ENCODE results near the gene FBXL16. TPM values are rescaled to one million over a fixed set of nuclear protein-coding genes. Genes with fewer than 3 reads are reported as not detected.
"Not testable (repeated sequence)": the region's sequence is repeated elsewhere in the genome, so short reads cannot be mapped to it uniquely, and the experiment has no call there.

Gene FBXL16
- polyA plus RNA-seq, 4 donors, result 0.69 to 1.7 (median 1.2) TPM

- no peak for DNase-seq (ENCODE audit: low read depth in 4 of 4, low spot score in 2 of 4)
Measured at GRCh38 chr16:724188-725040, 18.8 kb upstream of the FBXL16 start.

- no peak for DNase-seq (ENCODE audit: low read depth in 4 of 4, low spot score in 2 of 4)
Measured at GRCh38 chr16:723695-724094, 18.1 kb upstream of the FBXL16 start.

- no peak for DNase-seq (ENCODE audit: low read depth in 4 of 4, low spot score in 2 of 4)
Measured at GRCh38 chr16:722835-723633, 17.4 kb upstream of the FBXL16 start.

GRCh38 chr16:721765-722540 lies 16.4 kb upstream of the FBXL16 start:
- no peak for DNase-seq (ENCODE audit: low read depth in 4 of 4, low spot score in 2 of 4)

GRCh38 chr16:720990-721764 lies 15.6 kb upstream of the FBXL16 start, which contains the start of gene ANTKMT:
TSS of gene ANTKMT (plus strand) at chr16:721146. CDS start at chr16:721275, 129 bp downstream.
- no peak for DNase-seq (ENCODE audit: low read depth in 4 of 4, low spot score in 2 of 4)

GRCh38 chr16:720447-720989 lies 14.9 kb upstream of the FBXL16 start:
- no peak for DNase-seq (ENCODE audit: low read depth in 4 of 4, low spot score in 2 of 4)

- no peak for DNase-seq (ENCODE audit: low read depth in 4 of 4, low spot score in 2 of 4)
Measured at GRCh38 chr16:719815-720446, 14.3 kb upstream of the FBXL16 start.

- DNase-seq (ENCODE audit: low read depth in 4 of 4, low spot score in 2 of 4), result no peak
Measured at GRCh38 chr16:718922-719321, 13.3 kb upstream of the FBXL16 start.

- no peak for DNase-seq (ENCODE audit: low read depth in 4 of 4, low spot score in 2 of 4)
Measured at GRCh38 chr16:718389-718788, 12.8 kb upstream of the FBXL16 start.

- DNase-seq (ENCODE audit: low read depth in 4 of 4, low spot score in 2 of 4), result no peak
Measured at GRCh38 chr16:717450-718245, 12.0 kb upstream of the FBXL16 start.

GRCh38 chr16:716768-717325 lies 11.2 kb upstream of the FBXL16 start:
- DNase-seq (ENCODE audit: low read depth in 4 of 4, low spot score in 2 of 4), result no peak

GRCh38 chr16:716200-716568 lies 10.6 kb upstream of the FBXL16 start:
- no peak for DNase-seq (ENCODE audit: low read depth in 4 of 4, low spot score in 2 of 4)

GRCh38 chr16:715477-716199 lies 10.0 kb upstream of the FBXL16 start:
- no peak for DNase-seq (ENCODE audit: low read depth in 4 of 4, low spot score in 2 of 4)

- peak in 1 of 4 donors; percentile 76 for DNase-seq (ENCODE audit: low read depth in 4 of 4, low spot score in 2 of 4)
Measured at GRCh38 chr16:714558-715476, 9.2 kb upstream of the FBXL16 start, which contains the start of gene METRN. TSS of gene METRN (plus strand) at chr16:715118. CDS start at chr16:715290, 172 bp downstream.

GRCh38 chr16:714079-714478 lies 8.5 kb upstream of the FBXL16 start:
- no peak for DNase-seq (ENCODE audit: low read depth in 4 of 4, low spot score in 2 of 4)

GRCh38 chr16:712740-713250 lies 7.2 kb upstream of the FBXL16 start:
- DNase-seq (ENCODE audit: low read depth in 4 of 4, low spot score in 2 of 4), result not testable (repeated sequence)
